HG02973 (cell line): ENCODE data around the gene C1QL1.
A peak's percentile ranks its signal among the peaks of the same experiment; 100 is the strongest.
"Not testable (repeated sequence)": the region's sequence is repeated elsewhere in the genome, so short reads cannot be mapped to it uniquely, and the experiment has no call there.

ENCODE experiments used
- ATAC-seq: cut with Tn5 transposase; IDR thresholded peaks from one replicate; pipeline ENCODE4 v1.9.1; 2021; ENCODE audit warnings: moderate library complexity; ENCODE audit not compliant: unreplicated experiment

Gene C1QL1

DNA sequence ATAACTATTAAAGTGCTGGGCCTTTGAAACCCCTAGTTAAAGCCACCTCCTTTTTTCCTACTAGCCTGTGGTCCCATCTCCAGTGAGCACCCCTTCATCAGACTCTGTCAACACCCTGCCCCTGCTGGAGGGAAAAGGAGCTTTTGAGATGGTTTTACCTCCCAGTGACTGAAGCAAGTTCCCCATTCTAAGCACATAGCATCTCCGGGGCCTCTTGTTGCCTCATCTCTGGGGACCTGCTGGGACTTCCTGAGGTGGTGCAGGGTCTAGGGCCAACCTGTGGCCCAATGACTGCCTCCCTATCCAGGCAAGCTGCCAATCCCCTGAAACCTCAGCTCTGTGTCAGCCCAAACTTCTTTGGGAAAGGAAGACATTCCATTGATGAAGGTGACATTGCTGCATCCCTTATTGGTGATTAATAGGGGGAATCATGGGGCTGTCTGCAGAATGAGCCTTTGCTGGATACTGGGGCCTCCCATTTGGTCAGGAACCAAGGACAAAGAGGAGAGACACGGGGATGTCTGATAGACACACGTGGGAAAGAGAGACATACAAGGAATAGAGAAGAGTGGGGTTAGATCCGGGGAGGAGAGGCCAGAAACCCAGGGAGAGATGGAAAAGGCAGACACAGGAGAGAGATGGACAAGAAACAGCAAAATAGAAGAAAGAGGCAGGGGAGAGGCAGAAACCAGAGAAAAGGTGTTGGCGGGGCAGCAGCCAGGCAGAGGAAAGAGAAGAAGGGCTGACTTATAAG, 2.4 kb downstream of the C1QL1 start:
- no peak for ATAC-seq

DNA sequence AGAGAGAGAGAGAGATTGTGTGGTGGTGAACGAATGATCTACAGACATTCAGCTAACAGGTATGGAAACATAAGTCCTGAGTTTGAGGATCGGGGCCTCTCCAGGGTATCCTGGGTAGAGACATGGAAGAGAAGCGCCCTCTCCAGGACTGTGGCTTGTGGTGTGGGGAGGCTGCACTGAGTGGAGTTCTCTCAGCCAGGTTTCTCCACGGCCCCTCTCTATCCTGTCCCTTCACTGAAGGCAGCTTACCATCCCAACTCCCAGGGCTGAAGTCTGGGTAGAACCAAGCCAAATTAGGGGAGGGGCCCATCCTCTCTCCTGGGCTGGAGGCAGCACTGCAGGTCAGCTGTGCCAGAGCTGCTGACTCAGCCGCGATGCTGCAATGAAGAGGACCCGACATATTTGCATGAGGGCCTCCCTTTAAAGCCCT, 6.2 kb downstream of the C1QL1 start:
- no peak for ATAC-seq

DNA sequence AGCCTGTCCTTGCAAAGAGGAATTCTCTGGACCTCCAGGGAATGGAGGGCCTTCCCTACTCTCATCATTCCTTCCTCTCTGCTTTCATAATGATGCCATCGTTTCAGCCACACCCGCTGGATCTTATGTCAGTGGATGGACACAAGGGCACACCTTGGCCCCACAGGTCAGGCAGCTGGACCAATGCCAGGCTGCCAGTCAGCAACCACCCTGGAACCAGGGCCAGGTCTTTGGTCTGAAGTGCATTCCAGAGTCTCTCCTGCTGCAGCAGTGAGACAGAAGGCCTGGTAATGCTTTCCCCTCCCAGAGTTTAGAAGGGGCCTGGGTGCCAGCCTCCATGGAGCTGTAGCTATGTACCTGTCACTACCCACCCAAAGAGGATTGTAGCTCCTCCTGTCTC, 7.4 kb downstream of the C1QL1 start:
- no peak for ATAC-seq

DNA sequence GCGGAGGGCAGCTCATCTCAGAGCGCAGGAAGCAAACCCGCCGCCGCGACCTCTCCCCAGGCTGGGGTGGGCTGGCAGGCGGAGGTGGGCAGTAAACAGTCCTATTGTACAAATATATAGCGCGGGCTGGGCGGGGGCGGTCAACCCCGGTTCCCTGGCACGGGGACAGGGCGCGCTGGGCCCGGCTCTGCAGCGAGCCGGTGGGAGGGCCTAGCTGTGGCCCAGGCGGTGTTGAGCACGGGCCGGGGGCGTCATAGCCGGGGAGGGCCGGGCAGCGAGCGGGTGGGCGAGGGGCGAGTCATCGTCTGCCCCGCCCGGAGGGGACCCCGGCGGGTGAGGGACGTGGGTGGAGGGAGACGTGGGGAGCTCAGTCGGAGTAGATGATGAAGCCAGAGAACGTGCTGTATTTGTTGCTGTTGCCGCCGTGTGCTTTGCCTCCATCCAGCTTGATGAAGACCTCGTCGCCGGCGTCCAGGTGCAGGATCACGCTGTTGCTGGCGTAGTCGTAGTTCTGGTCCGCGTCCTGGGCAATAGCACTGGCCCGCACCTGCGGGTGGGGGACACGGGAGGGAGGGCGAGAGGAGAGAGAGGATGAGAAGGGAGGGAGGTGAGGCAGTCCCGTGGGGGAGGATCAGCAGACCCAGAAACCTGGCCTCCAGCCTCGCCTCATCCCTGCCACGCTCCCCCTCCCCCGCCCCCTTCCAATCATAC, 8.1 kb downstream of the C1QL1 start:
- no peak for ATAC-seq

DNA sequence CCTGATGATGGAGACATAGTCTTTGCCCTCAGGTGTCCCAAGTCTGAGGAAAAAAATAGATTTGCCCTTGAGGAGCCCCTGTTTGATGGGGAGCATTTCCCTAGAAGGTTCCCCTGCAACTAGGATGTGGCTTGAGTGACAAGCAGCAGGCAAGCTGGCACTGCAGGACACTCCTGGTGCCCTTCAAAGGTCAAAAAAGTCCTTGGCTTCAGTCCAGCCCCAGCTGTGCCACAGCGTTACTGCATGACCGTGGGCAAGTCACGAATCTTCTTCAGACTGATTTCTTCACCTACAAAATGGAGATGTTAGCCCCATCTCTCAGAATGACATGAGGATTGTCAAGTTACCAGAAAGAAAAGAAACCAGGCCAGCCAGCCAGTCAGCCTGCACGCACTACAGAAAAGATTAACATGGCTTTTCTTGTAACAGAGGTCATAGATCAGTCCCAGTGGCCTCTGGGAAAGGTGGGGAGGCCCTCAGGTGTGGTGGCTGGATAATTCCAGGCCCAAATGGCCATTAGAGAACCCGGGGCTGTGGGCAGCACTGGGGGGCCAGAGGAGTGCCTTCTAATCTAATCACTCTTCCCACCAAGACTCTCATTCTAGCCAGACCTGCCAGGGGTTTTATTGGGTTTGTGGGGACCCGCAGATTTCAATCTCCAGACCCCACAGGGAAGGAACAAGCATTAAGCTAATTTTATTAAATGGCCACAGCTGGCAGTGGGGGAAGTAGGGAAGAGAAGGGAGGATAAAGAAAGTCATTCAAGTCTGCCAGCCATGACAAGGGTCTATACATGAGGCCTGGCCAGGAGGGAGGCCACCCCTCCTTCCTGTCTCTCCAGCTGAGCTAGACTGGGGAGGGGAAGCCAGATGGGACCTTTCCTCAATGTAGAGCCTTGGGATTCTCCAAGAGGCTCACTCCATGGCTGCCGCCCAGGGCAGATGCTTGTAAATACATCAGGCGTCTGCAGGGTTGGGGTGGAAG, 10.8 kb downstream of the C1QL1 start:
- no peak for ATAC-seq

DNA sequence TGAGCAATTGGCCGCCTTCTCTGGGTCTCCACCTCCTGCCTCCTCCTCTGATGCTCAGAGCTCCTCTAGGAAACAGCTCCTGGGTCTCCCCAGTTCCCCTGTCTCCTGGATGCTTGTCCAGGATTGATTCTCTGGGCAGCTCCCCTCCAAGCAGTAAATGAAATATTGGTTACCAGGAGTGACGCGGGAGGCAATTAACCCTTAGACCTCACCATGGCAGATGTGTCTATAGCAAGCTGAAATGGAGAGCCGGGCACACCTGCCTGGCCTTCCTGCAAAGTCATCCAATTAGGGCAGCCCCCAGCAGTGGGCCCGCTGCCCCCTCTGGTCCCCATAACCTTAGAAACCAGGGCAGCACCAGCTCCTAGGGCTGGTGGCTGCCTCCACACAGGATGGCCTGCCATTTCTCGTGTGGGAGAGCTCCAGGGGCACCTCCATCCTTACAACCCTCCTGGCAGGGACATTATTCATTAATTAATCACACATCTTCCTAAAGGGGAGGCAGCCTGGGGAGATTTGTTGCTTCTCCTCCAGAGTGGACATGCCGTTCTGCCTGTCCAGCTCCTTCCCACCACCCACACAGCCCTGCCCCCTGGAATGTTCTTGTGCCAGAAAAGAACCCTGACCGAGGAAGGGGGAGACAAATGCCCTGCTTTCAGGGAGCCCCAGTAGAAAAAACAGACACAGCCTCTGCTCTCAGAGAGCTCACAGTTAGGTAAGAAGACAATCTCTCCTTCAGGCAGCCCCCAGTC, 12.3 kb downstream of the C1QL1 start:
- no peak for ATAC-seq

DNA sequence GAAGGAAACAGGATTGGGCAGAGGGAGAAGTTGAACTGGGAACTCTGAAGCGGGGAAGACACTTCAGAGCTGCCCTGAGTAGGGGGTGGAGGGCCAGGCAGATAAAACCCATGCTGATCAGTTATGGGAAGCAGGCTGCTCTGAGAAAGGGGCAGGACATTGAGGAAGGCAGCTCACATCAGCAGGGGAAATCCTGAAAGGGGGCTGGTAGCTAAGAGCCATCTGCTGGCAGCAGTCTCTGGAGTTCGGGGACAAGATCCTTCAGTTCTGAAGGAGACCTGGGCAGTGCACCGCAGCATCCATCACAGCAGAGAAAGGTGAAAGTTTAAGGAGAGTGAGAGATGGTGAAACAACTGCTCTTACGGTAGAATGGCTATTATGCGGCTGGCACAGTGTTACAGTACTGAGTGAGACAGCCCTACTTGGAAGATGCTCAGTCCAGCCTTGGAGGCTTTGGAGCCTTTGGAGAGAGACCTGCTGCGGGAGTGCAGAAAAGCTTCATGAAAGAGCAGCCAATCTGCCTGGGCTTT, 15.1 kb downstream of the C1QL1 start:
- ATAC-seq = no peak

DNA sequence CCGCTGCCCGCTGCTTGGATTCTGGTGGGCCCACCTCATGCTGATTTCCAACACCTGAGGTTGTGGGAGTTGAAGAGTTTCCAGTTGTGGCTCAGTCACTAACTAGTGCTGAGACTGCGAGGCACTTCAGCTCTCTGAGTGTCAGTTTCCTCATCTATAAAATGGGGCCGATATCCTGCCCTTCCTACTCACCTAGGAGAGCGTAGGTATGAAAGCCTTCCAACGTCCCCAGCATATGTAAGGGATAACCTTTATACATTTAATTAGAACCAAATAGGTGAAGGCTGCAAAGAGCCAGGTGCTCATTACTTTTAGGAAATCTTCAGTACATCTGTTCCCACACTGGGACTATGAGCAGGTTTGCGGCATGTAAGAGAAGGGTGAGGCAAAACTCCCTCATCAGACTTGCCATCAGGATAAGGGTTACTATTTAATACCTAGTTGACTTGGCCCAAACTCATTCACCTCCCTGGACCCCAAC, 19.7 kb downstream of the C1QL1 start:
- ATAC-seq = no peak

DNA sequence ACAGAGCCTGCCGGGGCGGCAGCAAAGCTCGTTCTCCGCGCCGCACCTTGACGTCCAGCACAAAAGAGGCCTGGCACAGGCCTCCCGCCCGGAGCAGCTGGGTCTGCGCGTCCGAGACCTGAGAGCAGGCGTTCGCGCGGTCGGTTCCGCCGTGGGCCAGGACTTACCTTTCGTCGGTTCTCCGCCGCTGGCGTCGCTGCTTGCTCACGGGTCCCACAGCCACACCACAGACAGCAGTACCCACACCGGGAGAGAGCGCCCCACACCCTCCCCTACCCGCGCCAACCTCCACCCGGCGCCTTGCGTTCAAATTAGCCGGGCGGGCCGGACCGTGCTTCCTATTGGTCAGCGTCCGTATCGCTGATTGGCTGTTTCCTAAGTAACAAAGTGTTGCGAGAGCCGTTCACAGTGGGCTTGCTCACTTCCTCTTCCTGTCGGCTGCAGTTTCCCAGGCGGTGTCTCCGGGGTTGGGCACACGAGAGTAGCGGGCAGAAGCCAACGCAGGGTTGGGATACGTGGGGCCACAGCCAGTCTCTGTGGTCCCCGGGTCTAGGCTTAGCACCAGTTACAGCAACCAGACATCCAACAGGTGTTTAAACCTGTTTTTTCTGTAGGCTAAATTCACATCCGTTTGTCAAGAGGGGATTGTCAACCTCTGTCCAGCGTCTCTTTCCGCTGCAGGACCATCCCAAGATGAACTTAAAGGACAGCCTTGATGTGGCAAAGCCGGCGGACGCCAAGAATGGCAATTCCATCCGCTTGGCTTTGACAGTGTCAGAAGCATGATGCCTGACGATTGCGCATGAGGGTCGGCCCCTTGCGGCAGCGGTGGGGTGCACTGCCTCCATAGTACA, 20.4 kb downstream of the C1QL1 start, which contains the start of gene KIF18B:
KIF18B (minus strand) TSS at position 313 of the 854 bp plus-strand sequence. CDS start 11,429 bp downstream, outside the sequence.
- ATAC-seq = peak; percentile 89

DNA sequence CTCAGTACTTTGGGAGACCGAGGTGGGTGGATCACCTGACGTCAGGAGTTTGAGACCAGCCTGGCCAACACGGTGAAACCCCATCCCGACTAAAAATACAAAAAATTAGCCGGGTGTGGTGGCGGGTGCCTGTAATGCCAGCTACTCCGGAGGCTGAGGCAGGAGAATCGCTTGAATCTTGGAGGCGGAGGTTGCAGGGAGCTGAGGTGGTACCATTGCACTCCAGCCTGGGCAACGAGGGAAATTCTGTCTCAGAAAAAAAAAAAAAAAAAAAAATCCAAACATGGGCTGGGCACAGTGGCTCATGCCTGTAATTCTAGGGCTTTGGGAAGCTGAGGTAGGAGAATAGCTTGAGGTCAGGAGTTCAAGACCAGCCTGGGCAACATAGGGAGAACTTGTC, 22.5 kb downstream of the C1QL1 start:
- ATAC-seq = not testable (repeated sequence)

DNA sequence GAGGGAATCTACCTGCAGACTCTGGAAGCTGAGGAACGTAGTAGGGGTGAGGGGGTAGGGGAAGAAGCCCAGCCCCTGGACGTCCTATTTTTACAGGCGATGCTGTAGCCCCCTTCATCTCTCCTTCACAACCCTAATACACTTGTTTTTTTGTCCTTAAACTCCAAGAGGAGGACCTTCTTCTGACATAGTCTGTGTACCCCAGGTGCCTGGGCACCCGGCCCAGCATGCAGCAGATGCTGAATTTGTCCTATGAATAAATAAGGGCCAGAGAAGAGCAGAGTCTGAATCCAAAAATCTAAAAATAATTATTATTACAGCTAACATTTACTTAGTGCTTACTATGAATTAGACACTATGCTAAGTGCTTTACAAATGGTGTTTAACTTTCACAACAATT, 25.6 kb downstream of the C1QL1 start:
- ATAC-seq = no peak

DNA sequence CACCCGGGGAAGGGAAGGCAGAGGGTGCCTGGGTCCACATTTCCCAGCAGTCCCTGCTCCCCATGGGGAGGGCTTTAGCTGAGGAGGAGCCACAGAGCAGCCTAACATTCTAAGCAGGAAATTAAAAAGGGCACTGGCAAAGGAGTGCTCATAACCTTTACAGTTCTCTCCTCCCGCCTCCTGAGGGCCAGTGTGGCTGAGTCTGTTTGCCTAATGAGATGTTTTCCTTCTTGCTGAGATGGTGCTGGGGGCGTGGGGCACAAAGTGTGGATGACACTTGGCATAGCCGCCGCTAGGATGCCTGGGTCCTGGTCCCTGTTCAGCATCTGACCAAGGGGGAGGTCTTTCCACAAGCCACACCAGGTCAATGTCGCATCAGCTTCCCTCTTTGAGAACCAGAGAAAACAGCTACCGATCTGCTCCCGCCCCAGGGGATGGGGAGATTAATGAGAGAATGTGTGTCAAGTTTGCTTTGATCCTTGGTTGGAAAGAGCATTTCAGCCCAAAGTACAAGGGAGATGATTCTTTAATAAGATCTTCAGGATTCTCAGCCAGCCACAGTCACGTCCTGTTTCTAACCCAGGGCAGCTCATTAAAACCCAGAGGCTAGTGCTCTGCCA, 26.3 kb downstream of the C1QL1 start:
- no peak for ATAC-seq

DNA sequence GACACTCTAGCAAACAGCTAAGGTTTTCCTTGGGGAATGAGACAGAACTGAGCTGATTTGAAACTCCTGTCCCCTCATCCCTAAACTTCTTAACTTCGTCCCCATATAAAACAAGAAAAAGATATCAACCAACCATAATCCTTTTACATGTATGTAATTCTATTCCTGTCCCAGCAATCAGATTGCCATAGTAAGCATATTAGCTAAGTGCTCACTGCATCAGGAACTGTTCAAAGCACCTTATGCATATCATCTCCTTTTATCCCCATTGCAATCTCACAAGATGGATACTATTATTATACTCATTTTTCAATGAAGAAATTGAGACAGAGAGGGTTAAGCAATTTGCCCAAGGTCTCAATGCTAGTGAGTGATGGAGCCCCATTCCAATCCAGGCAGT, 27.3 kb downstream of the C1QL1 start:
- ATAC-seq = no peak

DNA sequence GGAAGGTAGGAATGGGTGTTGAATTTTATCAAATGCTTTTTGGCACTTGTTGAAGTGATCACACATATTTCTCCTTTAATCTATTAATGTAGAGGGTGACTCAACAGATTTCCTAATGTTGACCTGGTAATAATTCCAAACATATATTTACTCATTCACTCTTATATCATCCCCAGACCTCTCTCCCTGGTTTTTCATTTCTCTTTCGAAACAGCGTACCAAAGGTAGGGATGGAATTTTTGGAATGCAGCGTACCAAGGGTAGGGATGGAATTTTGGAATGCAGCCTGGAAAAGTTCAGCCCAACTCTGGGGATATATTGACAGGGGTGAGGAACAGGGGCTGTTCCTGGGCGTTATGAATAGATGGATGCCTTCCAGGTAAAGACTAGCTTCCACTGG, 27.8 kb downstream of the C1QL1 start:
- ATAC-seq = no peak

DNA sequence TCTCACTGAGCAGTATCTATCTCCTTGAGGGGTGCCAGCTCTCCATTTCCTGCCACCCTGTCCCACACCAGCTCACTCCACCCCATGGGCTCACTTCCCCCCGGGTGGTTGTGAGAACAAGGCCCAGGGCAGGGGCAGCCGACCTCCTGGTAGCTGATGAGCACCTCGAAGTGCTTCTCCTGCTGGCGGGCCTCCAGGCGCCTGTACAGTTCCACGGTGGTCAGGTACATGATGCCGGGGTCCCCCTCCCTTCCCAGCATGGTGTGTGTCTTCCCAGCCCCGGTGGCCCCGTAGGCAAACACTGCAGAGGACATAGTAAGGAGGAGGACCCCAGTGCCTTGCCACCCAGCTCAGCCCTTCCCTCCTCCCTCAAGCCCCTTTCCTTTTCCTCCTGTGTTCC, 33.0 kb downstream of the C1QL1 start:
- ATAC-seq = no peak

DNA sequence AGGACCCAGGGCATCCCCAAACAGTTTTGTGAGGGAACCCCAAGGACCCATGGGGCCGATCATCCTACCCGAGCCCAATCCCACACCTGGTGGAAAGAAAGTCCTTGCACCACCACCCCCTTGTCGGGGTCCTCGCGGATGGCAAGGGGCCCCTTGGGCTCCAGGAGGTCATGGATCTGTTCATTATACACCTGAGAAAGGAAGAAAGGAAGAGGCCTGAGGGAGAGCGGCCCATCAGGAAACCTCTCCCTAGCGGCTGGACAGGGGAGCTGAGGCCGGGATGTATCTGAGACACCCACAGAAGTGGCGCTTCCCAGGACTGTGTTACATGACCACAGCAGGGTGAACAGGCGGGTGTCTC, 33.4 kb downstream of the C1QL1 start:
- ATAC-seq = no peak

DNA sequence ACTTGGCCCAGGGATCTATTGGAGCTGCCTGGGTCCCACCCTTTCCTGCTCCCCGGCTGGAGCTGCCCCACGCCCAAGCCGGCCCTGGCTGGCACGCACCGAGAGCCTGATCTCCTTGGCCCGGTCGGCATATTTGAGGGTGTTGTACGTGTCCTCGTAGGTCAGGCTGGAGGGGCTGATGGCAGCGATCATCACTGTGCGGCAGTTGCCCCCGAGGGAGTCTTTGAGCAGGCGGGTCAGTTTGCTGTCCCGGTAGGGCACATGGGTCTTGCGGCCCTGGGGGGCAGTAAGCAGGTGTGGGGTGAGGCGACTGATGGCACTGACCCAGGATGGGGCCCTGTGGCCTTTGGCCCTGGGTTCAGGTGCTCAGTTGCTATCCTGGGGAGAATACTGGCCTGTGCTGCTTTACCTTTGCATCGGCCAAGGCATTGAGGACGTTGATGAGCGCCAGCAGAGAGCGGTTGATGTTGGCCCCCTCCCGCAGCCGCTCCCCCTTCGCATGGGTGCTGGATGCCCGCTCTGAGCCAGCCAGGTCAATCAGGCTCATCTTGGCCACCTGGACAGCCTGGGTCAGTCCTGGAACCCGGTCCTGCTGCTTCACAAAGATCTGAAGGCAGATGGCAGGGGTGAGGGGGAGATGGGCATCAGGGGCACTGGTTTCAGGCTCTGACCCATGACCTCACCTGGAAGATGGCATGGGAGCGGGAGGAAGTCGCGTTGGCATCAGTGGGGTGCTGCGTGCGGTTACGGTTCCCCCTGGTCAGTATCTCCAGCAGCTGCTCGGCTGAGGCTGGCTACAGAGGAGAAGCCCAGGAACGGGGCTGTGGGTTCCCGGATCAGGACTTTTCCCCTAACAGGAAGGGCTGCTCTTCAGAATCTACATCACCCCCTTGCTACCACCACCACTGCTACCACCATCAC, 34.0 kb downstream of the C1QL1 start:
- ATAC-seq = no peak

DNA sequence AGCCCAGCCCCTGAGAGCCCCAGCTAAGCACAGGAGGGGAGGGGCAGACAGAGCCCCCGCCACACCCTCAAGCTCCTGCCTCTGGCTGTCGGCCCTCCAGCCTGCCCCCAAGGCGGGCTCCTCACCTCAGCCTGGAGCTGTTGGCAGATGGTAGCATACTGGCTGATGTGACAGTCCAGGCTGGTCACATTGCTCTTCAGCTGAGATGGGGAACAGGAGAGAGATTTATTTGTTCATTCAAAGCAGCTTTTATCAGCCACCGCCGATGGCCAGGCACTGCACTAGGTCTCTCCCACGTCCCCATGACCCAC, 35.4 kb downstream of the C1QL1 start:
- ATAC-seq = no peak
